B cell (primary cell): ENCODE measurements around the gene NOTUM. TPM values are rescaled to one million over a fixed set of nuclear protein-coding genes. Genes with fewer than 3 reads are reported as not detected.

Experiments used
- ATAC-seq: fragments of 200-7000 bp; cut with Tn5 transposase; one replicate; pipeline ENCODE4 v1.10.0; 2021; ENCODE audit warnings: low read depth, mild to moderate bottlenecking, moderate number of reproducible peaks, moderate library complexity
- CTCF ChIA-PET: fragments of 350-600 bp; sonication (Branson Sonifier 250); formaldehyde crosslinking; loops from one replicate; lab custom pipeline; 2021; ENCODE audit warnings: antibody characterized with exemption, inconsistent platforms; lab: Charles Lee
- POLR2A ChIA-PET: fragments of 350-600 bp; sonication (Branson Sonifier 250); formaldehyde crosslinking; loops from one replicate; lab custom pipeline; 2021; ENCODE audit warnings: antibody characterized with exemption; lab: Charles Lee
- DNase-seq: peaks from one replicate; pipeline ENCODE4 v3.0.0; 2013
- H2AFZ ChIP-seq: 2 replicates; pipeline ENCODE4 v1.6.1; 2012; ENCODE audit warnings: mild to moderate bottlenecking, low read depth, low read length; ENCODE audit not compliant: insufficient read depth, poor library complexity, severe bottlenecking
- H3K27ac ChIP-seq, 2 donors: 1 replicate in 1 of 2; 2 replicates in 1 of 2; pipeline ENCODE4 v1.5.1; 2012 to 2013; ENCODE audit warnings: low read length in 2 of 2, mild to moderate bottlenecking in 2 of 2, moderate library complexity in 1 of 2
- H3K27me3 ChIP-seq, 4 experiments: fragments of 200-600 bp in 1 of 4; sonication (generic) in 1 of 4; replicated peaks in 1 of 4; 1 replicate in 2 of 4; 2 replicates in 2 of 4; pipeline versions ENCODE4 v1.6.1 to v1.7.0; 2013 to 2016; ENCODE audit warnings: low read length in 3 of 4, mild to moderate bottlenecking in 2 of 4, mixed read lengths in 1 of 4, moderate library complexity in 1 of 4; ENCODE audit not compliant: insufficient read depth in 4 of 4, control insufficient read depth in 3 of 4; ENCODE audit errors: control extremely low read depth in 1 of 4
- H3K36me3 ChIP-seq, 2 experiments: replicated peaks in 1 of 2; 1 replicate in 1 of 2; 2 replicates in 1 of 2; pipeline versions ENCODE4 v1.6.1 to v1.7.1; 2013; ENCODE audit warnings: low read length in 1 of 2; ENCODE audit not compliant: insufficient read depth in 2 of 2, control insufficient read depth in 1 of 2; ENCODE audit errors: control extremely low read depth in 1 of 2, extremely low read depth in 1 of 2
- H3K4me1 ChIP-seq, 2 donors: fragments of 200-600 bp in 1 of 2; sonication (generic) in 1 of 2; 1 replicate in 1 of 2; 2 replicates in 1 of 2; pipeline versions ENCODE4 v1.5.1 to v1.6.1; 2013 to 2017; ENCODE audit warnings: low read length in 2 of 2; ENCODE audit not compliant: control insufficient read depth in 2 of 2, insufficient read depth in 2 of 2
- H3K4me2 ChIP-seq: replicated peaks from 2 replicates; pipeline ENCODE3; 2012; ENCODE audit warnings: mild to moderate bottlenecking, low read depth, low read length; ENCODE audit not compliant: poor library complexity, severe bottlenecking
- H3K4me3 ChIP-seq, 5 experiments: fragments of 200-600 bp in 1 of 5; sonication (generic) in 1 of 5; 1 replicate in 3 of 5; 2 replicates in 2 of 5; pipeline versions ENCODE4 v1.5.1 to v1.7.0; 2011 to 2016; ENCODE audit warnings: low read length in 4 of 5, mild to moderate bottlenecking in 4 of 5, low read depth in 2 of 5, control low read depth in 1 of 5, moderate library complexity in 1 of 5; ENCODE audit not compliant: insufficient read depth in 1 of 5; ENCODE audit errors: control extremely low read depth in 1 of 5, extremely low read depth in 1 of 5
- H3K79me2 ChIP-seq: fragments of 200-600 bp; sonication (generic); one replicate; pipeline ENCODE4 v1.6.0; 2016; ENCODE audit warnings: low read length; ENCODE audit not compliant: control insufficient read depth, insufficient read depth
- H3K9ac ChIP-seq: fragments of 200-600 bp; sonication (generic); 2 replicates; pipeline ENCODE4 v1.6.1; 2017; ENCODE audit warnings: mild to moderate bottlenecking, low read length, moderate library complexity
- H3K9me3 ChIP-seq, 3 donors: one replicate each; pipeline versions ENCODE4 v1.6.1 to v1.7.1; 2013; ENCODE audit warnings: low read length in 2 of 3; ENCODE audit not compliant: control insufficient read depth in 2 of 3, insufficient read depth in 1 of 3; ENCODE audit errors: control extremely low read depth in 1 of 3
- H4K20me1 ChIP-seq: 2 replicates; pipeline ENCODE4 v1.6.0; 2012; ENCODE audit warnings: mild to moderate bottlenecking, low read length; ENCODE audit not compliant: insufficient read depth, control insufficient read depth, poor library complexity, severe bottlenecking
- H3K27ac Mint-ChIP-seq: one replicate; pipeline ENCODE4 v1.8.0; 2021; ENCODE audit warnings: mixed read lengths
- H3K27me3 Mint-ChIP-seq: one replicate; pipeline ENCODE4 v1.8.0; 2021; ENCODE audit warnings: mixed read lengths
- H3K4me1 Mint-ChIP-seq: one replicate; pipeline ENCODE4 v1.8.0; 2021; ENCODE audit warnings: mixed read lengths
- H3K4me3 Mint-ChIP-seq: one replicate; pipeline ENCODE4 v1.8.0; 2021; ENCODE audit warnings: mixed read lengths
- H3K9me3 Mint-ChIP-seq: one replicate; pipeline ENCODE4 v1.8.0; 2022; ENCODE audit warnings: mixed read lengths; ENCODE audit not compliant: insufficient read depth
- EZH2 ChIP-seq: IDR thresholded peaks from 2 replicates; pipeline ENCODE4 v1.6.1; 2012; ENCODE audit warnings: borderline replicate concordance, low read depth, mild to moderate bottlenecking, moderate library complexity, low read length; ENCODE audit not compliant: insufficient read depth, poor library complexity, severe bottlenecking
- WGBS: methylation state at CpG from one replicate; pipeline ENCODE4 v1.1.5; 2013; ENCODE audit warnings: missing lambda C conversion rate; ENCODE audit not compliant: insufficient coverage; 5-methylcytosine and 5-hydroxymethylcytosine counted together
- intact Hi-C: fragments of 100-400 bp; cut with micrococcal nuclease; formaldehyde crosslinking; loops from one replicate; pipeline ENCODE4 v1.10.0; 2022
- polyA plus RNA-seq: library from polyadenylated mRNA; depleted of rRNA; stranded (reverse); fragments of >200 nt; gene quantifications from 2 replicates; pipeline ENCODE4 v1.2.3, GENCODE V29; 2012
- total RNA-seq, 2 donors: library from RNA; stranded (reverse); fragments of 120-200 nt in 1 of 2; gene quantifications; 1 replicate in 1 of 2; 2 replicates in 1 of 2; pipeline versions ENCODE4 v1.2.3 to v1.2.4, GENCODE V29; 2013 to 2022
- TF ChIP-seq, protein P1 (sequence below): fragments of 200-600 bp; IDR thresholded peaks from one replicate; pipeline ENCODE4 v1.8.0; 2022; ENCODE audit warnings: antibody characterized with exemption, mild to moderate bottlenecking

Gene NOTUM
- total and polyA plus RNA-seq, 2 donors (not counting 1 experiment from before 2014, with no cell fraction given) = not detected

DNA sequence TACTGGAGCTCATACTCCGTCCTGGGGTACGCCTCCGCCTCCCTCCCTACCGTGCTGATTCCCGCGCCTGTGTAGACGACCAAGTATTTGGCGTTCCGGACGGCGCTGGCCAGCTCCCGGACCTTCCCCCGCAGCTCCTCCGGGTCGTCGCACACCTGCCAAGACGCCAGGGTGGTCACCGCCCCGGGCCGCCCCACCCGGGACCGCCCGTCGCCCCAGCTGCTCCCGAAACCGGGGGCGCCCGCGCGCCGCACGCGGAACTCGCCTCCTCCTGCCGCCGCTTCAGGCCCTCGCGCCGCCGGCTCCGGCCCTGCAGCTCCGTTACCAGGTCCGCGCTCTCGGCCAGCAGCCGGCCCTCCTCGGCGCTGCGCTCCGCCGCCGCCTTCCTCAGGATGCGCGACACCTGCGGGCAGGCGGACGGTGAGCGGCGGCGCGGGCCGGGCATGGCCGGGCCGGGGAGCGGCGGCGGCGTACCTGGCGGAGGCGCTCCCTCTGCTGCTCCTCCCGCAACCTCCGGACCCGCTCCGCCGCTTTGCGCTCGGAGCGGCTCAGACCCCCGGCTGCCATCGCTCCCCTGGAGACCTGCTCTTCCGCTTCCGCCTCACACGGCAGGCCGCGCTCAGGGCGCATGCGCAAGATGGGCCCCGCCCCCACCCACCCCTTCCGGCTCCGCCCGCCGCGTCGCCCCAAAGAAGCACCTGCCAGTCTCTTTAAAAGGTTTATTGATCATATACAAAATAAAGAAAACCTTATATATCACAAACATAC, 43.2 kb downstream of the NOTUM start, which contains the start of gene SIRT7:
TSS of gene SIRT7 (minus strand) at position 612 of the 768 bp plus-strand sequence. CDS start at position 567, 45 bp downstream.
- Histone ChIP-seq H3K4me1 (peaks cover 13 to 22% of the 10 kb centered on the region in 2 donors), H3K4me2 (peak within 1 kb of the TSS; percentile 88), H3K4me3 (peak within 1 kb of the TSS; percentile 53 to 75 (median 69)), H3K79me2 (peaks cover 62% of the 10 kb centered on the region), H3K36me3 (peaks cover 0 to 37% of the 10 kb centered on the region in 2 experiments), H4K20me1 (peaks cover 40% of the 10 kb centered on the region), H3K27me3 (no peaks in the 10 kb centered on the region), H3K9ac (peak within 1 kb of the TSS; percentile 78), H3K27ac (peak within 1 kb of the TSS; percentile 44 to 61), H3K9me3 (no peaks in the 10 kb centered on the region), H2AFZ (peak within 1 kb of the TSS; percentile 61)
- under 1% methylated on average over 79 of the region's 94 CpGs for WGBS
- Mint-ChIP-seq H3K27ac (peak within 1 kb of the TSS; percentile 90), H3K4me3 (peak within 1 kb of the TSS; percentile 91), H3K27me3 (no peaks in the 10 kb centered on the region), H3K9me3 (no peaks in the 10 kb centered on the region), H3K4me1 (peaks cover 28% of the 10 kb centered on the region)
- DNase-seq (peak; percentile 92), ATAC-seq (peak; percentile 90)
- TF ChIP-seq, protein P1, sequence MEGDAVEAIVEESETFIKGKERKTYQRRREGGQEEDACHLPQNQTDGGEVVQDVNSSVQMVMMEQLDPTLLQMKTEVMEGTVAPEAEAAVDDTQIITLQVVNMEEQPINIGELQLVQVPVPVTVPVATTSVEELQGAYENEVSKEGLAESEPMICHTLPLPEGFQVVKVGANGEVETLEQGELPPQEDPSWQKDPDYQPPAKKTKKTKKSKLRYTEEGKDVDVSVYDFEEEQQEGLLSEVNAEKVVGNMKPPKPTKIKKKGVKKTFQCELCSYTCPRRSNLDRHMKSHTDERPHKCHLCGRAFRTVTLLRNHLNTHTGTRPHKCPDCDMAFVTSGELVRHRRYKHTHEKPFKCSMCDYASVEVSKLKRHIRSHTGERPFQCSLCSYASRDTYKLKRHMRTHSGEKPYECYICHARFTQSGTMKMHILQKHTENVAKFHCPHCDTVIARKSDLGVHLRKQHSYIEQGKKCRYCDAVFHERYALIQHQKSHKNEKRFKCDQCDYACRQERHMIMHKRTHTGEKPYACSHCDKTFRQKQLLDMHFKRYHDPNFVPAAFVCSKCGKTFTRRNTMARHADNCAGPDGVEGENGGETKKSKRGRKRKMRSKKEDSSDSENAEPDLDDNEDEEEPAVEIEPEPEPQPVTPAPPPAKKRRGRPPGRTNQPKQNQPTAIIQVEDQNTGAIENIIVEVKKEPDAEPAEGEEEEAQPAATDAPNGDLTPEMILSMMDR = no peak
- TF ChIP-seq EZH2 = no peak
- POLR2A ChIA-PET = interaction anchor here (1.2 kb wide), 1 partner anchor 9 kb away, joined by 6 read pairs; the partner anchor contains the start of gene MAFG
- CTCF ChIA-PET = interaction anchor here (0.7 to 1.6 kb wide), 3 partner anchors 10 to 26 kb away, joined by 3 to 8 read pairs (median 3); partner anchors contain the start of genes ANAPC11 and MAFG
- intact Hi-C loops = loop anchor here (1.0 to 2.0 kb wide), 4 partner anchors 9 to 105 kb away; partner anchors contain the start of genes ARHGDIA, CENPX, LRRC45 and P4HB
